Coronary artery (tissue), 2 donors: ENCODE results near the gene RAB40B.

Source experiments
- DNase-seq: peaks from one replicate; pipeline ENCODE4 v3.0.0-alpha.2; 2017; ENCODE audit warnings: low spot score
- H3K27ac ChIP-seq, 2 donors: fragments of 200-600 bp; sonication (generic); one replicate each; pipeline ENCODE4 v1.5.1; 2016 to 2019
- H3K4me3 ChIP-seq: fragments of 200-600 bp; sonication (generic); 2 replicates; pipeline ENCODE4 v1.5.1; 2016; ENCODE audit warnings: mild to moderate bottlenecking, moderate library complexity
- CTCF ChIP-seq: fragments of 200-600 bp; sonication (generic); IDR thresholded peaks from one replicate; pipeline ENCODE4 v1.5.1; 2019; ENCODE audit warnings: antibody characterized with exemption

Gene RAB40B

GRCh38 chr17:82663381-82664275 is 34.9 kb downstream of the RAB40B start:
- no peak overlapping the region for H3K4me3 ChIP-seq
- no peak for TF ChIP-seq CTCF
- H3K27ac ChIP-seq: no peak overlapping the region
- no peak for DNase-seq

- TF ChIP-seq CTCF: no peak
- Histone ChIP-seq H3K27ac (no peak overlapping the region), H3K4me3 (no peak overlapping the region)
- DNase-seq: no peak
These were observed 35.7 kb downstream of the RAB40B start for GRCh38 chr17:82662711-82663261.

GRCh38 chr17:82661717-82662683 is 36.5 kb downstream of the RAB40B start:
- no peak for TF ChIP-seq CTCF
- Histone ChIP-seq H3K4me3 (no peak overlapping the region), H3K27ac (no peak overlapping the region)
- DNase-seq: no peak

GRCh38 chr17:82659886-82660285 is 38.6 kb downstream of the RAB40B start:
- no peak for DNase-seq
- TF ChIP-seq CTCF: no peak
- no peak overlapping the region for H3K27ac ChIP-seq
- H3K4me3 ChIP-seq: no peak overlapping the region

GRCh38 chr17:82658796-82659452 is 39.6 kb downstream of the RAB40B start:
- DNase-seq: no peak
- no peak overlapping the region for H3K27ac ChIP-seq
- no peak for TF ChIP-seq CTCF
- H3K4me3 ChIP-seq: no peak overlapping the region

- no peak for TF ChIP-seq CTCF
- Histone ChIP-seq H3K27ac (no peak overlapping the region), H3K4me3 (no peak overlapping the region)
- no peak for DNase-seq
These were observed 40.2 kb downstream of the RAB40B start for GRCh38 chr17:82658331-82658730.
